GM18870 (cell line): Measurements from ENCODE around the gene SALL3.
"Not testable (repeated sequence)": the region's sequence is repeated elsewhere in the genome, so short reads cannot be mapped to it uniquely, and the experiment has no call there.

Experiments
- ATAC-seq: cut with Tn5 transposase; IDR thresholded peaks from one replicate; pipeline ENCODE4 v1.9.1; 2021; ENCODE audit warnings: moderate library complexity; ENCODE audit not compliant: unreplicated experiment

The SALL3 gene

GRCh38 chr18:78979730-78980278 is at the start of gene SALL3:
Gene SALL3, plus strand, starts transcription at chr18:78979818. Its CDS starts 457 bp downstream, at chr18:78980275.
- no peak for ATAC-seq

- no peak for ATAC-seq
These were observed 47.3 kb upstream of the SALL3 start for GRCh38 chr18:78932281-78932680.

- ATAC-seq, result no peak
These were observed 45.6 kb upstream of the SALL3 start for GRCh38 chr18:78934003-78934402.

GRCh38 chr18:78934551-78935225 is 44.9 kb upstream of the SALL3 start:
- no peak for ATAC-seq

GRCh38 chr18:78935406-78935805 is 44.2 kb upstream of the SALL3 start:
- ATAC-seq, result no peak

- no peak for ATAC-seq
These were observed 43.2 kb upstream of the SALL3 start for GRCh38 chr18:78936251-78937005.

- no peak for ATAC-seq
These were observed 42.5 kb upstream of the SALL3 start for GRCh38 chr18:78937166-78937565.

GRCh38 chr18:78939105-78939504 is 40.5 kb upstream of the SALL3 start:
- no peak for ATAC-seq

GRCh38 chr18:78939734-78940494 is 39.7 kb upstream of the SALL3 start:
- no peak for ATAC-seq

GRCh38 chr18:78942236-78942635 is 37.4 kb upstream of the SALL3 start:
- ATAC-seq, result not testable (repeated sequence)

- ATAC-seq, result no peak
These were observed 34.0 kb upstream of the SALL3 start for GRCh38 chr18:78945628-78946027.

- ATAC-seq, result no peak
These were observed 32.3 kb upstream of the SALL3 start for GRCh38 chr18:78947291-78947690.

- no peak for ATAC-seq
These were observed 31.4 kb upstream of the SALL3 start for GRCh38 chr18:78948221-78948620.

- no peak for ATAC-seq
These were observed 30.9 kb upstream of the SALL3 start for GRCh38 chr18:78948707-78949106.

GRCh38 chr18:78949216-78949615 is 30.4 kb upstream of the SALL3 start:
- no peak for ATAC-seq

GRCh38 chr18:78950386-78950785 is 29.2 kb upstream of the SALL3 start:
- no peak for ATAC-seq

GRCh38 chr18:78953566-78953965 is 26.1 kb upstream of the SALL3 start:
- ATAC-seq, result no peak

GRCh38 chr18:78955051-78955450 is 24.6 kb upstream of the SALL3 start:
- ATAC-seq, result no peak

GRCh38 chr18:78957140-78957539 is 22.5 kb upstream of the SALL3 start:
- no peak for ATAC-seq

- no peak for ATAC-seq
These were observed 18.9 kb upstream of the SALL3 start for GRCh38 chr18:78960709-78961108.

GRCh38 chr18:78962098-78962497 is 17.5 kb upstream of the SALL3 start:
- no peak for ATAC-seq
